RPMI8226 (cell line): ENCODE measurements around the gene ITSN1.
A peak's percentile ranks its signal among the peaks of the same experiment; 100 is the strongest.

Source experiments
- DNase-seq: peaks from one replicate; pipeline ENCODE4 v3.0.0-alpha.2; 2015

Gene ITSN1

DNA sequence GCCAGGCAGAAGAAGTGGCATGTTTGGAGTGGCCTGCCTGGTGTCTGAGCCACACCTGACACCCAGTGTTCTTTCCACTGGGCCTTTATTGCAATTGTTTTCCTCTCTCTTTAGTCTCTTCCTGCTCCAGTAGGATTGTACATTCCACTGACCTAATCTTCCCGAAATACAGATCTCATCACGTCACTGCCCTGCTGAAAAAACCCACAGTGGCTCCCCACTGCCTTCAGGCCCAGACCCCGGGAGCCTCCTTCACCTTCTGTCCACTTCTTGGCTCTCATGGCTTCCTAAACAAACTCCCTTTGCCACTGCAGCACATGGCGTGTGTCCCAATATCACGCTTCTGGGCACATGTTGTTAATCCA lies 298.6 kb downstream of the ITSN1 start:
- DNase-seq: no peak

DNA sequence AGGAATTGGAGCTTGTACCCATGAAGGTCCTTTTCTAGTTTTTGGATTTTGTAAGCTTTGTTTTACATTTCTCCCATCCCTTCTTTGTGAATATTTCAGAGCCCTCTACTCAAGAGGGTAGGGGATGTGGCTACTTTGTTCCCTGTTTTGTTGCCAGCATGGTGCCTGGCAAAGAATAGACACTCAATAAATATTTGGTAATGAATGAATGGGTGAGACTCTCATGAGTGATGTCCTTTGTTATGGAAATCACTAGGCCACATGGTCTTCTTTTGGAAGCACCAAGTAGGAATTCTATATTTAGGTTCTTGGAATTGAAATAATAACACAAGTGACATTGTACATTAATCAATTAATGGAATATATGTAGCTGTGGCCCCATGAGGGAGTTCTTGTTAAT lies 300.1 kb downstream of the ITSN1 start:
- no peak for DNase-seq

DNA sequence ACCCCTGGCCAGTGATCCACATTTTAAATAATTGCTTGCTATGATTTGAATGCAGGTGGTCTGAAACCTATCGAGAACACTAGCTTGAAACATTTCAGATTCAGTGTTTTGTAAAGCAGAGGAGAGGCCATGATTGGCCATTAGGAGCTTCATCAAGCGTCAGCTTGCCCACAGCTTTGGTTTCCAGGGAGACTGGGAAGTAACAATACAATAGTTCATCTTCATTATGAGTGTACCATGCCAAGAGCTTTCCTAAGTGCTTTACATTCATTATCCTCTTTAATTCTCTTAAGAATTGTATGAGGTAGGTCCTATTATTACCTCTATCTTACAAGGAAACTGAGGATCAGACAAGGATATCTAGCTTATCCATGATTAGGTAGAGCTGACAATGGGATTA lies 301.0 kb downstream of the ITSN1 start:
- DNase-seq: no peak

DNA sequence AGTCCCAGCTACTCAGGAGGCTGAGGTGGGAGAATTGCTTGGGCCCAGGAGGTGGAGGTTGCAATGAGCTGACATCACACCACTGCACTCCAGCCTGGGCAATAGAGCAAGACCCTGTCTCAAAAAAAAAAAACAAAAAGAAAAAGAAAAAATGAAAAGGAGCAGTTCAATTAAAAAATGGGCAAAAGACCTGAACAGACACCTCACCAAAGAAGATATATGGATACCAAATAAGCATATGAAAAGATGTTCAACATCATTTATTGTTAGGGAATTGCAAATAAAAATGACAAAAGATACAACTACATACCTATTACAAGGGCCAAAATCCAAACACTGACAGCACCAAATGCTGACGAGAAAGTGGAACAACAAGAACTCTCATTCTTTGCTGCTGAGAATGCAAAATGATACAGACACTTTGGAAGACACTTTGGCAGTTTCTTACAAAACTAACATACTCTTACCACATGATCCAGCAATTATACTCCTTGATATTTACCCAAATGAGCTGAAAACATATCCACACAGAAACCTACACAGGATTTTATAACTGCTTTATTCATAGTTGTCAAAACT lies 302.0 kb downstream of the ITSN1 start:
- no peak for DNase-seq

DNA sequence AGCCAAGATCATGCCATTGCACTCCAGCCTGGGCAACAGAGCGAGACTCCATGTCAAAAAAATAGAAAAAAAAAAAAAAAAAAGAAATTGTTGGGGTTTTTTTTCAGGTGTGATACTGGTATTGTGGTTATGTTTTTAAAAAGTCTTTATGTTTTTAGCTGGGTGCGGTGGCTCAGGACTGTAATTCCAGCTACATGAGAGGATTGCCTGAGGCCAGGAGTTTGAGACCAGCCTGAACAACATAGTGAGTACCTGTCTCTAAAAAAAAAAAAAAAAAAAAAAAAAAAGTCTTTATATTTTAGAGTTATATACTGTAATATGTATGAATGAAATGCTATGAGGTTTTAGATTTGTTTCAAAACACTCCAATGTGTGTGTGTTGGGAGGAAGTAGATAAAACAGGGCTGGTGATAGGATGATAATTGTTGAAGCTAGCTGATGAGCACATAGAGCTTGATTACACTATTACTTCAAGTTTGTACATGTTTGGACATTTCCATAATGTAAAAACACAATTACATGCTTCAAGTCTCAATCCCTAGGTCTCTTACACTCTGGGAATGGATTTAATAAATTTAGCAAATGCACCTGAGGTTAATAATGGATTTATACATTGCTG lies 303.5 kb downstream of the ITSN1 start:
- no peak for DNase-seq

DNA sequence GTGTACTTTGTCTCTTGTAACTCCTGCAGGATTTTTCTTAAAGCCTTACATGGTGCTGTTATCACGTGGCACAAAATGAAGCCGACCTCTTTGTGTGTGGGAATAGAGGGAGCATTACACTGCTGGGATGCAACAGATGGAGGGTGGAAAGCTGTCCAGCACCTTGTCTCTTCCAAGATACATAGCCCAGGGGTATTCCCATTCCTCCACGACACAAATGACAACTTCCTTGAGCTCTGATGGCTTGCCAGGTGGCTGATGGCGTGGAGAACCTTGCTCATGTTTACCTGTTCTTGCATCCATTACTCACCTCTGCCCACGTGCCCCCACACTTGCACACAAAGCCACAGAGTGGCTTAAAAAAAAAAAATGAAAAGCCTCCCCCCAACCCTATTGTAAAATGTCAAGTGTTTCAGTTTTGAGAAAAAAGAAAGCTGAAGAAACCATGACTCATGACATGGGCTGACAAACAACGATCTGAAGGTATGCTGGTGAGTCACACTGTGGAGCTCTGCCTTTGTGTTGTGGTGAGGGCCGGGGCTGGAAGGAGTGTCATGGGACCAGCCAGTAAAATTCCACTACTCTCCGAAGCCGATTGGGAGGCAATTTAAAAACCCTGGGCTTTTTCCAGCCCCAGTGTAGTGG lies 305.3 kb downstream of the ITSN1 start:
- peak; percentile 91 for DNase-seq

DNA sequence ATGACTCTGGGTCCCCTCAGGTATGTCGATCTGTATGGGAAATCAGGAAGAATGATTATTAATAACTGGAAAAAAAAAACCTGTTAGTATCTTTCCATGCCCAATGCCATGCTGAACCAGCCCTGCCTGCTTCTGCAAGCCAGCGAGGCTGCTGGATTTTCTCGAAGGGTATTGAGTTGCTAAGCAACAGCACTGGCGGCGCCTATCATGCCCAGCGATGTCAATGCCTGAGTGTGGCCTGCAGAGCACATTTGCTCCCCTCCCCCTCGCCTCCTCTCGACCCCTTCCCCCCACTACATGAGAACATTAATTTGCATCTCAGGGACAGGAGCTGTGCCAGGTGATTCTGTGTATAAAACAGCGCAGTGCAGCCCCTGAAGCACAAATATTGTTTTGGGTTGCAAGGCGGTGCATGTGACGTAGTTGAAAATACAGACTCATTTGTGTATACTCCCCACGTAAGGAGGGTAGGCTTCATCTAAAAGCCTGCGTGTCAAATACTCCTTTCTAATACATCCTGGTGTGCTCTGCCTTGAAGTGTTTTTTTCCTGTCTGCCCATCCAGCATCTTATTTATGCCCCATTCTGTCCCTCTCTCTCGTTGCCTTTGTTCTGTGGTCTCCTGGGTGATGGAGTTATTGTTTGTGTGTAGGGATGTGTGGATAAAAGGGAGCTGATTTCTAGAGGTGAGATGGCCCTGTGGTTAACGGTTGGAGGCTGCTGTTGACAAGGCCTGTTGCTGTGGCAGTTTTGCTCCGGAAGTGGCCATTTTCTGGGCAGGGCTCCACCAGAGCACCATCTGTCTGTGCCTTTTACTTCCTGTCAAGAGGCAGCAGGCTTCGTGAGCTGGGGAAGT lies 306.0 kb downstream of the ITSN1 start:
- DNase-seq: peak; percentile 88

DNA sequence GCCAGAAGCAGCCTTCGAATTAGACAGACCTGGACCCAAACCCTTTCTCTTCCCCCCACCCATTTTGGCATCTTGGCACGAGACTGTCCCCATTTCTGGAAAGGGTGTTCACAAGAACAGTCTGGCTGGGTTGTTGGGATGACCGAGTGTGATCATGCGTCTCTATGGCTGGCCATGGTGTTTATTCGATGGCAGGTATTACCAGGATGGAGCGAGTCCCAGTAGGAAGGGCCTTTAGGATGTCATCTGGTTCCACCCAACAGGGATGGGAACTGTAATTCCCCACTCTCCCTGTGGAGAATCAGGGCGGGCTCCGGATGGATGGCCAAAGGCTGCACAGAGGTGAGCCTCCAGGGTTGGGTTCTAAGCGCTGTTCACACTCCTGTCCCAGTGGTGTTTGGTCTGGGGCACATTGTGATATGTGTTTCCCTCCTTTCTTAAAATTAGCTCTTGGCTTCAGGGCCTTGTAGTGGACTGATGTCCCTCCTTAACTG lies 306.7 kb downstream of the ITSN1 start:
- DNase-seq: no peak
